Fibroblast of skin of left quadriceps (primary cell): Measurements from ENCODE around the gene TBC1D25.

Experiments used
- DNase-seq, 2 experiments: peaks; one replicate each; pipeline ENCODE4 v3.0.0-alpha.2; 2013; ENCODE audit warnings: low read depth in 2 of 2

TBC1D25 gene

GRCh38 chrX:48601741-48602394, 62.4 kb downstream of the TBC1D25 start:
- no peak for DNase-seq

GRCh38 chrX:48604701-48605100, 65.2 kb downstream of the TBC1D25 start:
- no peak for DNase-seq

- no peak for DNase-seq
Observed at GRCh38 chrX:48606091-48606490, 66.6 kb downstream of the TBC1D25 start.

- DNase-seq, result no peak
Observed at GRCh38 chrX:48611703-48612102, 72.2 kb downstream of the TBC1D25 start.
